Activated CD4-positive, alpha-beta T cell treated with anti-CD3 and anti-CD28 coated beads, Interleukin-10, Interleukin-2, amounts not matched to agents 100 ng/mL and 50 ng/mL, durations not matched to agents 16 hours and 8 hours (primary cell): Measurements from ENCODE around the gene GPX2.

Experiments used
- DNase-seq: peaks from one replicate; pipeline ENCODE4 v3.0.0-alpha.2; 2020

The GPX2 gene

DNA sequence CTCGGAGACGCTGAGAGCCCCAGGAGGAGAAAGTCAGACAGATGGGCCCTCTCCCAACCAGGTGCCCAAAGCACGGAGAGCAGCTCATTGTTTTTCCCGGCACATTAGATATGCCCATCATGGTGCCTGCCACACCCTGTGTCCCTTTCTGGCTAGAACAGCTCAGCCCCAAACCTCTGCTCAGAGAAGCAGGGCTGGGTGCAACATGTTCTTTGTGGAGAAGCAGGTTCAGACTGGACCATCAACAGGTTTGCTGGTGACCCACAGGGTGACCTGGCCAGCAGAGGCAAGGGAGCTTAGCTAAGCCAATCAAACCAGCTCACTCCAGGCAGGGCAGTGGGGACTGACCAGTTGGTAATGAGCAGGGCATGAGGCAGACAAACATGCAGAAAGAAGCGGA is 16.2 kb upstream of the GPX2 start:
- no peak for DNase-seq

DNA sequence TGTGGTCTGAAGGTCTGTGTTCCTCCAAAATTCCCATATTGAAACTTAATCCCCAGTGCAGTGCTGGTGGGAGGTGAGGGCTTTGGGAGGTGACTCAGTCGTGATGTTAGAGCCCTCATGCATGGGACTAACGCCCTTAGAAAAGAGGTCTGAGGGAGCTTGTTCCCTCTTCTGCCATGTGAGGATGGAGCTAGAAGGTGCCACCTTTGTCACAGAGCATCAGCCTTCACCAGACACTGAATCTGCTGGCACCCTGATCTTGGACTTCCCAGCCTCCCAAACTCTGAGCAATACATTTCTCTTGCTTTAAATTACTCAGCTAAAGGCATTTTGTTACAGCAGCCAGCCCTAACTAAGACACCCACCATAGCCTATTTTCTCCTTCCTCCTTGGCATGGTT is 15.7 kb upstream of the GPX2 start:
- DNase-seq: no peak

DNA sequence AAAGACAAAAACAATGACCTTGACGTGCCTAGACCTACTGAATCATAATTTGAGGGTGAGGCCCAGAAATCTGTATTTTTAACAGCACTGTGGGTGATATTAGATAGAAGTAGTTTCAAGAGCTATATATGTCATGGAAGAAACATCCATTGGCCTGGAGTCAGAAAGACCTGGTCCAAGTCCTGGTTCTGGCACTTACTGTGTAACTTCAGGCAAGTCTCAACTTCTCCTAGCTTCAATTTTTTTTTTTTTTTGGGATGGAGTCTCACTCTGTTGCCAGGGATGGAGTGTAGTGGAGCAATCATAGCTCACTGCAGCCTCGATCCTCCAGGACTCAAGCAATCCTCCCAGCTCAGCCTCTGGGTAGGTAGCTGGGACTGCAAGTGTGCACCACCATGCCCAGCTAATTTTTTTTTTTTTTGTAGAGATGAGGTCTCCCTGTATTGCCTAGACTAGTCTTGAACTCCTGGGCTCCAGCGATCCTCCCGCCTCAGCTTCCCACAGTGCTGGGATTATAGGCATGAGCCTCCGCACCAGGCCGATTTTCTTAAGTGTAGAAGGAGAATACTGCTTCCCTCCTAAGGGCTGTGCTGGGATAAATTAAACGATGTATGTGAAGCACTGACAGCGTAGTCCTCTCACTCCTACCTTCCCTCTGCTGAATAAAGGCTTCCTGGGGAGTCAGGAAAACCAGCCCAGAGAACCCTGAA is 14.3 kb upstream of the GPX2 start:
- no peak for DNase-seq

DNA sequence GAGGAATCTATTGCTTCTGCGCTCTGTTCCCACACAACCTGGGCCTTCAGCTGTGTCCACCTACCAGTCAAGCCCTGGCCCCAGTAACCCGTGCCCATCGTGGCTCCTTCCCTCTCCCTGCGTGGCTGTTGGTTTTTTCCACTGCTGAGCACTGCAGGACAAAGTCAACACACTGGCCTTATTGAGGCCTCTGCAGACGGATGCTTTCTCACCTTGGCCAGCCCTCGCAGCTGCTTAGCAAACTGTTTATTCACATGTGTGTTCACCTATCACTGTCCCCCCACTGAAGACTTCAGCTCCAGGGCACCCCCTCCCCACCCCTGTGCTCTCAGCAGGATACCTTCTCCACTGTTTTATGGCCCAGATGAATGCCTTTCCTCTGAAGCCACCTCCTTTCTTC is 12.8 kb upstream of the GPX2 start:
- DNase-seq: no peak

DNA sequence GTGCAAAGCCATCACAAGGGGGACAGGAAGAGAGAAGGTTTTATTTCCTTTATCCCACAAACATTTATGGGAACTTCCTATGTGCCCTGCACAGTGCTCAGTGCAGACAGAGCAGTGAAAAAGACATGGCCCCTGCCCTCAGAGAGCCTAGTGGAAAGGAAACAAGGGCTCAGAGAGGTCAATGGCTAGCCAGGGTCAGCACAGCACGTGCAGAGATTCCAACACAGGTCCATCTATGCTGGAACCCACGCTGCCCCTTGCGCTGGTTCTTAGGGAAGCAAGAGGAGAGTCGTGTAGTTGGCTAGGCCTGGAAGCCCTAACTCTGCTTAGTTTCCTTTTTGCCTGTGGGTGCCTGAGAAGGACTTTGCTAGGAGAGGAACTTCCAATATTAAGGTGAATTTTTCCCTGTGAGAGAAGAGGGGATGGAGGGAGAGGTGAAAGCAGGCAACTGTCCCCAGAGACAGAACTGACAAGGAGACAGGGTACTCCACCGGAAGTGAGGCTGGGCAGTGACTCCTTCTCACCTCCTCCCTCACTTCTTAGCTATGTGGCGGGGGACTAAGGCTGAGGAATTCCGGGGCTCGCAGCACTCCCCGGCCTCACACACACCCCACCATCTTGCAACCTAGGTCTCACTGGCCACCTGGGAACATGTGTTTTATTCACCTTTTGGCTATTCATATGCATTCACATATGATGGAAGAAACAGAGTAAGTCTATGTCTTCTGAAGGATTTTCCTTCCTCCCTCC is 12.1 kb upstream of the GPX2 start:
- no peak for DNase-seq

DNA sequence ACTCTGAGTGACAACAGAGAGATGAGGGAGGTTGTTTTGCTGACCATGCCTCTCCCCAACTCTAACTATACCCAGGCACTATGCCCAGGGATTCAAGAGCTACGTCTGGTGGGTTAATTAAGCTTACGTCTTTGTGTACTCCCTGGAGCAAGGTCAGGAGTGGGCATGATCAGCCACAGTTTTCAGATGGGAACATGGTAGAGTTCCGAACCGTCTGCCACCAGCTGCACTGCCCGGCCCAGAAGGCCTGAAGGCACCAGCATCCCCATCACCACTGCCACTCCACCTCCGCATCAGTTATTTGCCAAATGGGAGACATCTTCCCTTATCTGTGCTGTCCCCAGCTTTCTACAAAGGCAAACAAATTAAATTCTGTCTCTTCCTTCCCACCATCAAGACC is 11.1 kb upstream of the GPX2 start:
- no peak for DNase-seq

DNA sequence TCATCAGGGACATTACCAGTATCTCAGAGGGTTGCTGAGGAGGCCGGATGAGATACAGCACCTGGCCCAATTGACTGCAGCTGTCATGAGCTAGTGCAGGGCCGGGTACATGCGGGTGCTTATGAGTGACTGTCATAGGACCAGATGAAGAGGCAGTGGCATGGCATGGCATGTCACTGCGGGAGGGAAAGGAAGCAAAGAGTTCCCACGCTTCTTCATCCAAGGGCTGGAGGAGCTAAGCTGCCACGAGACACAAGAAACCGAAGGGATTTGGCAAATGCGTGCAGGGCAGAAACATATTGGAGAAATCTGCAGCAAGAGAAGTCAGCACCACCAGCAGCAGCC is 10.7 kb upstream of the GPX2 start:
- no peak for DNase-seq

DNA sequence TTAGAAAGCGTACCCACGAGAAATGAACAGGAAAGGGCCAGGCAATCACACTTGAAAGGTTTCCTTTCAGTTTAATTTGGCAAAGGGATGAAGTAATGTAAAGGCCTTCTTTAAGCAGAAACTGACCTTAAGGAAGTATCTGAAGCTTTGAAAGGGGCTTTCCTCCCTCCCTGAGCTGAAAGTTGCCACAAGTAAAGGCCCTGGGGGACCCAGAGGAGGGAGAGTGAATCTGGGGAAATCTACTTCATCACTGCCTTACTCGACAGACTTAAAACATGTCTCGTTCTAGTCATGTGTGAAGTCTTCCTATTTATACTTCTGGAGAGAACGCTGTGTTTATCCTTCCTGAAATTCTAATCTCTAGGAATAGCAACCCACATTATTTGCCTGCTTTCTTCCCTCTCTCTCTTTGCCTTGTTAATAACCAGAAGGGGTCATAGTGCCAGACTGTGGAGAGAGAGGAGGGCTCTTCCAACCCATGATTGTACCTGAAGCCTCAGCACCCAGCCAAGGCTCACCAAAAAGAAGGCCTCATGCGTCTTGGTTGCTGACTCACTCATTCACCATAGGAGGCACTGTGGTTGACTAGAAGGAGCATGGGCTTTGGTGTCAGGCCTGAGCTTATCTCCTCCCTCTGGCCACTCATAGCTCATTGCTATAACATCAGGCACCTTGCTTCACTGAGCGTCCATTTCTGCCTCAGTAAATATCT is 10.2 kb upstream of the GPX2 start:
- peak; percentile 11 for DNase-seq

DNA sequence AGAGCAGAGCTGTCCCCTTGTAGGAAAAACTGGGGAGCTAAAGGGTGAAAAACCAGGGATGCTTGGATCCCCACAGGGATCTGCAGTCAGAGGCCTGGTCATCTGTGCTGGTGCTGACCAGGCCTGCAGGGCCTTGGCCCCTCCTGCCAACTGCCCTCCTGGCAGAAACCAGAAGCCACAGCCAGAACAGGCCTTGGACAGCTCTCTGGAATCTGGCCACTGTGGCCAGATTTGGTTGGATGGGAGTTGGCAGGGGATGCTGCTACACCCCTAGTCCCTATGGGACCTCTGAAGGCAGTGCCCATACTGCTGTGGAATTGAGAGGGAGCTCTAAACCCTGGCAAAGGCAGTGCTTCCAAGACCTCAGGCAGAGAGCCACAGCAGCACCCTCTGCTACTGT is 9.2 kb upstream of the GPX2 start:
- no peak for DNase-seq

DNA sequence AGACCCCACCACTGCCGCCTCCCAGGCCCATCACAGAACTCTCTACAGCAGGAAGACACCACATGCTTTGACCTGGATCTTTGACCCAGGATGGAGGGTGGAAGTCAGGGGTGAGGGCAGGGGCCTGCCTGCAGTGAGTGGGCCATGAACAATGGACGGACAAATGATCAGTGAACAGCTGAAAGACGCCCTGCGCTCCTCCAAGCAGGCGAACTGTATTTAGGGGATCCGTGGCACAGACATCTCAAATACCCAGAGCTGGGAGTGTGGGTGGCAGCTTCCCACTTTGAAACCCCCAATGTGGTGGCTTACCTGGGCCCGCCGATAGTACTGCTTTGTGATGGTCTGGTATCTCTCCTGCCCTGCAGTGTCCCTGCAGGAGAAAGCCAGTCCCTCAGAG is 8.7 kb upstream of the GPX2 start:
- DNase-seq: no peak

DNA sequence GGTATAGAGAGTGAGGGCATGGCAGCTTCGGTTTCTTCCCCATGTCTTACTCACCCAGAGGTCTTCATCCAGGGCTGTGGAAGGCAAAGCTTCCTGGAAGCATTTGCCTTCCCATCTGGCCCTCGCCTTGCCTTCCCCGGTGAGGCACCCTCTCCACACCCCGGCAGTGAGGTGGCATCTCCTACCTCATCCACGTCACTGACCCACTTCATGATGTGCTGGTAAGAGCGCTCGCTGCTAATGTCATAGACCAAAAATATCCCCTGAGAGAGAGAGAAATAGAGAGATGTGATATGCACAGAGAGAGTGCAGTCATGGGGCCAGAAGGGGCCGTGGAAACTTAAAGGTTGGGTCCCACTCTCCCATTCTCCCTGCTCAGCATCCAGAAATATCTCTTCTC is 8.3 kb upstream of the GPX2 start:
- no peak for DNase-seq

DNA sequence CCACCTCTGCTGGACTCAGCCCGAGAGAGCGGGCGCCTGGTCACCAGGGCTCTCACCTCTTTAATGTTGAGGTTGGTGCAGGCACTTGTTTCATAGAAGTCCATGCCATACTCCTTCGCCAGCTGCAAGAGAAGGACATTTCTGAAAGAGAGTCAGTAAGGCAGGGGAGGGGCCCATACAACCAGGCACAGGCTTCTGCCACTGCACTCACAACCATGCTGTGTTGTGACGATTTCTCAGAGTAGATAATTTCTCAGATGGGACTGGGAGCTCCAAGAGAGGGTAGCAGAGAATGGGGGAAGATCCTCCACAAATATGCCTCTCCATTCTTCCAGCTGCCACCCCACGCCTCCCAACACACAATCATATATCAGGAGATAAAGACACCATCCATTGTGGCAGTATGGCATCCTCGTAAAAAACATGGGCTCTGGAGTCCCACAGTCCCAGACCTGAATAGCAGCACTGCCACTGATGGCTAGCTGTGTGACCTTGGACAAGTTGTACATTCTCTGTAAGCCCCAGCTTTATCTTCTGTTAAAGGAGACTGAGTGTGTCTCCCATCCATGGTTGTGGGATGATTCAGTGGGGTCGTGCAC is 6.2 kb upstream of the GPX2 start:
- DNase-seq: no peak

DNA sequence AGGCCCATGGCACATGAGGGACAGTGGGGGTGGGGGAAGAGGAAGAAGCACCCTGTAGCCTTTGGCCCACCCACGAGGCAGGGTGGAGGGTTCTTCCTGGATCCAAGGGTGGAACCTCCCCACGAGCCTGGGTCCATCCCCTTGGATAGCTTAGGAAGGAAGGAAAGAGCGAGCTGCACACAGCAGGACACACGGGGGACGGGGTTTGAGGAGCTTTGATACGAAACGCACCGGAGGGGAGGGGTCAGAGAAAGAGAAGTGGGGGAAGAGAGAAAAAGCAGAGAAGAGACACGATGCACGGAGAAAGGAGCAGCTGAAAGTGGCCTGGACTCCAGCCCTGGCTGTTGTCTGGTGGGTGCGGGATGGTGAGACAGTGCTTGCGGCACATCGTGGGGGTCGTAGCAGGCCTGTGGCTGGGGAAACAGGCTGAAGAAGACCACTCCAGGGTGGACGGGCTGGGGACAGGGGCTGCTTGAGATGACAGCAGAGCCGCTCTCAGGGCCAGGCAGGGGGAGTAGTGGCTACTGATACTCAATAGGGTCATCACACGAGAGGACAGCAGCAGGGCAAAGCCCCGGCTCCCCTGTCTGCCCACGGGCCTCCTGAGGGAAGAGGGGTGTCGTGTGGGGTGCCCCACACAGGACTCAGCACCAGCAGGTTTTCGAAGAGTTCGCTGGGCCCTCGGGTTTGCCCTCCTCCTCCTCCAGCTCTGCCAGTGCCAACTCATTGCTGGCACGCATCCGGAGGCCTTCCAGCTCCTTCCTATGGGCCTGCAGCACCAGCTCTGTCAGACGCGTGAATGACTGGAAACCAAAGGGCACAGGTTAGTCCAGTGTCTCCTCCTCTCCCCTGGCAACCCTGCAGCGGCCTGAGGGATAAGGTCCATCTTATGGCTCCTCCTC is 5.4 kb upstream of the GPX2 start:
- DNase-seq: no peak

DNA sequence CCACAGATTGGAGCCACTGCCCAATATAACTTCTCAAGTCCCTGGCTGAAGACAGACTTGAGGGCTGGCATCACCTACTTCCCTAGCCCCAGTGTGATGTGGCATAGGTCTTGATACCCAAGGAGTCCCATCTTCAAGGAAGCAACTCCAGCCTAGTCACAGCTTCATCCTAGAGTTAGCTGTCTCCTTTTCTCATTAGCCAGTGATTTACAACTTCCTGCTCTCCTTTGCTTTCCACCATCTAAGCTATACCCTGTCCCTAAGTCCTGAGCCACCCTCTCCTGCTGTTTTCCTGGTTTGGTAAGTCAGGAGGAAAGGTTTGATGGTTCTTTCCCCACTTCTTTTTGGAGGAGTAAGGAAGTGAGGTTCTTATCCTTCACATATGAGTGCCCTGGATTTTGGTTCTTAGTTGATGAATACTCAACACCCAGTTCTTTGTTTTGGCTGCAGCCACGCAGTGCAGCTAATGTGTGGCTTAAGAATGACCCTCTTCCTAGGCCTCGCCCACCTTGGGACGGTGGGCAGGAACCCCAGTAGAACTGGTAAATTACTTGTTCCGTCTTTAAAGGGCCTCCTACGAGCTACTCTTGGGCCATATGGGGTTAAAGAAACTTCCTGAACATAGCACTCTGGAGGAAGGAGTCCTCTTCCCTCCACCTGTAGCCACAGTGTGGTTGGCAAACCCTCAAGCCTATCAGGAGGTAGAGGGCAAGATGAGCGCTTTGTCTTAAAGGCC is 3.9 kb upstream of the GPX2 start:
- no peak for DNase-seq

DNA sequence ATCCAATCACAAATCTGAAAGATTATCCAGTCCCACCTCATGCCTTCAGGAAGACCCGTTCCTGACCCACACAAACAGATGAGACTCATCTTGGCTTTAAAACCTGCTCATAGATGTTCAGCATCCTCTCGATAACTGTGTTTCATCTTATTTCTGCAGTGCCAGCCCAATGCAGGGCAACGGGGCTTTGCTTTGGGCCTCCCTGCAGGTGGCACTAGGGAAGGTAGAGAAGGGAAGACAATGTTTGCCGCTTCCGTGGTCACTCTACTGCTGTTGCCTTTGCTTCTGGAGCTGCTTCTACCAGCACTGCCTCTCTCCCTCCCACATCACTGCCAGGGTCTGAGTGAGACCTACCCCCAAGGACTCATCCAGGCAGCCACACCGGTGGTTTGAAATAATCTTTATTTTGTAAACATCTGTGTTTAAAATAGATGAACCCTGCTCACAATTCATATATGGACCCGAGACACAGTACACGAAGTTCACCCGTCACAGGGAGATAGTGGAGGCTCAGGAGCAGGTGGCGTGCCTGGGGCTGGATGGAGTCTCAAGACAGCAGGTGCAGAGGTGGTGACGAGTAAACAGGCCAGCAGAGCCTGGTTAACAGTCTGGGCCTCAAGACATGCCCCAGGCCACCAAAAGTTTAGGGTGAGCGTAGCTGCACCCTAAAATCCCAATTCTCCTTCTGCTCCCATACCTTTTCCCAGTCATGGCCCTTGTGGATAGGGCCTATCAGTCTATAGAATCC is 3.1 kb upstream of the GPX2 start:
- DNase-seq: no peak

DNA sequence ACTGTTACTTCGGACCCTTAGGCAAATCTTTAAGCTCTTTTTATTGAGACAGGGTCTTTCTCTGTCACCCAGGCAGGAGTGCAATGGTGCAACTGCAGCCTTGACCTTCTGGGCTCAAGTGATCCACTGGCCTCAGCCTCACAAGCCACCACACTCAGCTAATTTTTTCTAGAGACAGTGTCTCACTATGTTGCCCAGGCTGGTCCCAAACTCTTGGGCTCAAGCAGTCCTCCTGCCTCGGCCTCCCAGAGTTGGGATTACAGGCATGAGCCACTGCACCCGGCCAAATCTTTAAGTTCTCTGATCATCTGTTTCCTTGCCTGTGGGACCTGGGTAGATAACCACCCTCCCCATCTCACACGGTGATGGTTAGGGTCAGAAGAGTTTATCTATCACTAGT is 2.3 kb upstream of the GPX2 start:
- DNase-seq: no peak

DNA sequence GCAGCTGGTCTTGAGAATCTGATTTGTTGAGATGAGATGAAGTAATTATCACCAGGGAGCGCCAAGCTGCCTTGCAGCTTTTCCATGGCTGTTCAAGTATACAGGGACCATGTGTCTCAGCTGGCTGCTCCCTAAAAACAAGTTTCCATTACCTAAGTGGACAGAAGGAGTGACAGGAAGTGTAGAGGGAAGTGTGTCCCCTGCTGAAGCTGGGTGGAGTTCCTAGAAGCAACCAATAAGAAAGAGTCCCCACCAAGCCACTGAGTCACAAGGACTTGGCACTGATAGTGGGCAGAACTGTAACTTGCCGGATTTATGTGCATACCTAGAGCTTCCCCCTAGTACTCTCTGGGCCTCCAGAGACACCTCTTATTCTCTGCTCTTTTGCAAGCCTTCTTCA is 1.5 kb upstream of the GPX2 start:
- DNase-seq: no peak

DNA sequence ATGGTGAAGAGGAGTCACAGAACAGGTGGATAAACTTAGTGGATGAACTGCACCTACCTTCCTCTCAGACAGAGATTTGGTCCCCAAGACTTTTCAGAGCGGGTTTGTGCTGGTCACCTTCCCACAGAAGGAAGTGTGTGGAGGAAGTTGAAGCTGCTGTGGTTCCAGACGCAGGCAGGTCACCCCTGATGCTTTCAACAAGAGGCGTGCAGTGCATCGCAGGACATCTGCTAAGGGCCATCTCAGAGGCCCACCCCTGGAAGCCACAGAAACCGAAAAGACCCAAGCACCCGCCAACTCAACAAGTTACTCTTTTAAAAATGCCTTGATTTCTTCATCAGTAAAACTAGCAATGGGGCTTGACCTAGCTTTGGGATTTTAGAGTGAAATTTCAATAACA is 1.0 kb upstream of the GPX2 start:
- DNase-seq: no peak

DNA sequence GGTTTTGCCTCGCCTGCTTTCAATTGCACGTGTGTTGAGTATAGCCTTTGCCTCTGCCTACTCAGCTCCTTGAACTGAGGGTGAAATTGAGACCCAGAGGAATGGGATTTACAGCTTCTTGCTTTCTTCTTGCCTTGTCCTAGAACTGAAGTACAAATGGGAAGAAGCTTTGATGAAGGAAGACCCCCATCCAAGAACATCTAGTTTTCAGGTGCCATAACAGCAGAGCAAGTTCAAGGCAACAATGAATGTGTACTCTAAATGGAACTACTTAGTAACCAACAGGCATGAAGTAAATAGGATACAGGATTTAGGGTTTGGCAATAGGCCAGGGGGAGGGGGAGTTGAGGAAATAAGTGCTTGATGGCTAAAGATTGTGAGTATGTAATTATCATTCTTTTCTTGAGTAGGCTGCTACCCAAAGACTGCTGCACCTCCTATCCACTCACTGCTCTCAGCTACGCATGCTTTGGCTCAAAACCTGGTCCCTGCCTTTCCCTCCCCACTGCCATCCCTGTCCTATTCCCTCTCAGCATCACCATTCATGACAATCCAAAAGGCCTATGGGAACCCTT is 2.1 kb downstream of the GPX2 start:
- no peak for DNase-seq

DNA sequence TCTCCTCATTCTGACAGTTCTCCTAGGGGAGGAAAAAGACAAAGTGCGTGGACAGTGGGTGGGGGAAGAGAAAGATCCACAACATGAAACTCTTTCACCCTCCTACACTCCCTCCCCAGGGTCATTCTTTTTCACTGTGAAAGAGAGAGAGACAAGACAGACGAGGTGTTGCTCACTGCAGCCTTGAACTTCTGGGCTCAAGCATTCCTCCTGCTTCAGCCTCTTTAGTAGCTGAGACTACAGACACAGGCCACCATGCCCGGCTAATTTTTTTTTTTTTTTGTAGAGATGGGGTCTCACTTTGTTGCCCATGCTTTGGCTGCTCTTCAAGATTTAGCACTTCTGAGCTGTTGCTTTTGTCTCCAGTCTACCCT is 2.7 kb downstream of the GPX2 start:
- no peak for DNase-seq
